A549 (cell line): ENCODE results near the gene HOXA2. TPM values are rescaled to one million over a fixed set of nuclear protein-coding genes. Genes with fewer than 3 reads are reported as not detected.

Source experiments
- ATAC-seq, 2 experiments: fragments of 200-7000 bp in 1 of 2; fragments of >200 bp in 1 of 2; cut with Nextera tagmentation in 1 of 2; cut with Tn5 transposase in 1 of 2; 3 replicates each; pipeline versions ENCODE4 v1.8.0 to v1.9.1; 2018 to 2020; ENCODE audit warnings: mild to moderate bottlenecking in 1 of 2, moderate library complexity in 1 of 2
- CTCF ChIA-PET: fragments of 300-600 bp; sonication (Branson Sonifier 250); formaldehyde crosslinking; extraction: SDS; loops from one replicate; lab custom pipeline; 2021; ENCODE audit warnings: antibody characterized with exemption, inconsistent platforms; lab: Yijun Ruan, JAX
- POLR2A ChIA-PET: fragments of 350-600 bp; formaldehyde crosslinking; extraction: SDS; loops from one replicate; lab custom pipeline; 2021; ENCODE audit warnings: antibody characterized with exemption, inconsistent platforms; lab: Yijun Ruan, JAX
- DNase-seq, 2 experiments: peaks; one replicate each; pipeline versions ENCODE4 v3.0.0 to v3.0.0-alpha.2; 2011 to 2016; ENCODE audit warnings: low read depth in 1 of 2, low spot score in 1 of 2
- FAIRE-seq: peaks from 2 replicates; lab custom pipeline; 2011; peaks lifted over from hg19 to GRCh38; lab: Jason Lieb, UNC
- H3K27ac ChIP-seq, 2 experiments: fragments of >200 bp; sonication (Bioruptor Twin); formaldehyde crosslinking; 3 replicates each; pipeline ENCODE4 v1.5.1; 2016 to 2017
- H3K4me1 ChIP-seq: fragments of >200 bp; sonication (Bioruptor Twin); formaldehyde crosslinking; 3 replicates; pipeline ENCODE4 v1.6.1; 2016
- H3K4me2 ChIP-seq: fragments of >200 bp; sonication (Bioruptor Twin); formaldehyde crosslinking; 3 replicates; pipeline ENCODE4 v1.6.1; 2016
- H3K4me3 ChIP-seq: fragments of >200 bp; sonication (Bioruptor Twin); formaldehyde crosslinking; 3 replicates; pipeline ENCODE4 v1.5.1; 2016
- H3K9me3 ChIP-seq: fragments of >200 bp; sonication (Bioruptor Twin); formaldehyde crosslinking; 3 replicates; pipeline ENCODE4 v1.6.1; 2016
- BHLHE40 ChIP-seq: IDR thresholded peaks from 2 replicates; pipeline ENCODE4 v1.6.1; 2012; ENCODE audit warnings: low read depth, low read length, inconsistent platforms
- CEBPB ChIP-seq, 2 experiments: fragments of >200 bp in 1 of 2; sonication (Bioruptor Twin) in 1 of 2; formaldehyde crosslinking in 1 of 2; IDR thresholded peaks; 2 replicates each; pipeline ENCODE4 v1.6.1; 2012 to 2016
- ESRRA ChIP-seq: fragments of 150-350 bp; IDR thresholded peaks from 2 replicates; pipeline ENCODE4 v1.6.1; 2014; ENCODE audit warnings: mild to moderate bottlenecking, low read length, borderline replicate concordance
- FOSB ChIP-seq: fragments of 250-450 bp; sonication (Bioruptor Pico); IDR thresholded peaks from 2 replicates; pipeline ENCODE4 v1.5.0; 2020; ENCODE audit warnings: mild to moderate bottlenecking, moderate library complexity
- FOSL2 ChIP-seq, 2 experiments: fragments of 450-650 bp in 1 of 2; fragments of >200 bp in 1 of 2; sonication (Bioruptor Twin) in 1 of 2; formaldehyde crosslinking; IDR thresholded peaks; 2 replicates each; pipeline versions ENCODE4 v1.5.0 to v1.6.1; 2016 to 2020; ENCODE audit warnings: mild to moderate bottlenecking in 1 of 2, moderate library complexity in 1 of 2
- FOXS1 ChIP-seq: fragments of 250-450 bp; sonication (Bioruptor Pico); IDR thresholded peaks from 2 replicates; pipeline ENCODE4 v1.5.0; 2020; ENCODE audit warnings: mild to moderate bottlenecking, moderate library complexity
- GATA3 ChIP-seq: IDR thresholded peaks from 2 replicates; pipeline ENCODE4 v1.6.1; 2012; ENCODE audit warnings: borderline replicate concordance
- HDAC2 ChIP-seq: fragments of 200-600 bp; sonication (generic); IDR thresholded peaks from 2 replicates; pipeline ENCODE4 v1.6.1; 2016
- HOXB5 ChIP-seq: fragments of 250-450 bp; sonication (Bioruptor Pico); IDR thresholded peaks from 2 replicates; pipeline ENCODE4 v1.5.0; 2020; ENCODE audit warnings: mild to moderate bottlenecking, moderate library complexity
- JUN ChIP-seq, 2 experiments: fragments of >200 bp; sonication (Bioruptor Twin); formaldehyde crosslinking; IDR thresholded peaks; 2 replicates in 1 of 2; 3 replicates in 1 of 2; pipeline ENCODE4 v1.6.1; 2016 to 2017
- KDM5A ChIP-seq: fragments of 200-600 bp; sonication (generic); IDR thresholded peaks from 2 replicates; pipeline ENCODE4 v1.6.1; 2016; ENCODE audit warnings: antibody characterized with exemption, mild to moderate bottlenecking
- MAZ ChIP-seq: fragments of 150-350 bp; IDR thresholded peaks from 2 replicates; pipeline ENCODE4 v1.6.1; 2014; ENCODE audit warnings: antibody characterized with exemption, low read depth, low read length, borderline replicate concordance
- NPAS2 ChIP-seq: fragments of 250-450 bp; sonication (Bioruptor Pico); IDR thresholded peaks from 2 replicates; pipeline ENCODE4 v1.8.0; 2022; ENCODE audit warnings: mild to moderate bottlenecking, moderate library complexity, borderline replicate concordance
- POLR2A ChIP-seq: IDR thresholded peaks from 2 replicates; pipeline ENCODE4 v1.6.1; 2012; ENCODE audit warnings: mild to moderate bottlenecking, low read length
- RAD21 ChIP-seq, 2 experiments: fragments of >200 bp in 1 of 2; sonication (Bioruptor Twin) in 1 of 2; formaldehyde crosslinking in 1 of 2; IDR thresholded peaks in 1 of 2; conservative IDR thresholded peaks in 1 of 2; 2 replicates in 1 of 2; 3 replicates in 1 of 2; pipeline ENCODE4 v1.6.1; 2012 to 2018; ENCODE audit warnings: inconsistent platforms in 1 of 2
- RFX5 ChIP-seq: fragments of 450-650 bp; IDR thresholded peaks from 2 replicates; pipeline ENCODE4 v1.7.1; 2014; ENCODE audit warnings: antibody characterized with exemption, mild to moderate bottlenecking, moderate library complexity
- RNF2 ChIP-seq: fragments of 200-600 bp; sonication (generic); IDR thresholded peaks from 2 replicates; pipeline ENCODE4 v1.6.1; 2016; ENCODE audit warnings: low read depth, mild to moderate bottlenecking, antibody characterized with exemption, moderate library complexity, borderline replicate concordance
- SREBF2 ChIP-seq: fragments of 450-650 bp; IDR thresholded peaks from 2 replicates; pipeline ENCODE4 v1.6.1; 2014; ENCODE audit warnings: mild to moderate bottlenecking, moderate library complexity
- TFCP2L1 ChIP-seq: fragments of 250-450 bp; sonication (Bioruptor Pico); IDR thresholded peaks from 2 replicates; pipeline ENCODE4 v1.5.0; 2021; ENCODE audit warnings: mild to moderate bottlenecking
- TP53 ChIP-seq: fragments of 250-450 bp; sonication (Bioruptor Pico); IDR thresholded peaks from 2 replicates; pipeline ENCODE4 v1.5.0; 2021; ENCODE audit warnings: mild to moderate bottlenecking, moderate library complexity
- ZC3H11A ChIP-seq: fragments of 450-650 bp; IDR thresholded peaks from 2 replicates; pipeline ENCODE4 v1.6.1; 2014; ENCODE audit warnings: antibody characterized with exemption, mild to moderate bottlenecking
- ZFP36 ChIP-seq: fragments of 450-650 bp; IDR thresholded peaks from 2 replicates; pipeline ENCODE4 v1.6.1; 2014; ENCODE audit warnings: borderline replicate concordance; ENCODE audit not compliant: partially characterized antibody
- WGBS: methylation state at CpG from one replicate; pipeline ENCODE4 v1.1.6; 2017; ENCODE audit errors: missing lambda C conversion rate; 5-methylcytosine and 5-hydroxymethylcytosine counted together
- polyA plus RNA-seq, 4 experiments: library from polyadenylated mRNA; depleted of rRNA in 3 of 4; stranded (reverse); fragments of >200 nt; fragmentation: RNase III in 1 of 4; extraction: RNeasy Plus Mini Kit Qiagen cat#74134 plus additional on column Dnase treatment in 1 of 4; gene quantifications; 2 replicates in 3 of 4; 3 replicates in 1 of 4; pipeline ENCODE4 v1.2.3, GENCODE V29; 2011 to 2017
- TF ChIP-seq, protein P1 (sequence below): fragments of 250-450 bp; sonication (Bioruptor Pico); IDR thresholded peaks from 2 replicates; pipeline ENCODE4 v1.5.0; 2020; ENCODE audit warnings: low read depth, mild to moderate bottlenecking, moderate library complexity
- TF ChIP-seq, protein P2 (sequence below): fragments of 200-600 bp; sonication (generic); IDR thresholded peaks from 2 replicates; pipeline ENCODE4 v1.6.1; 2016; ENCODE audit warnings: antibody characterized with exemption, mild to moderate bottlenecking, moderate library complexity
- TF ChIP-seq, protein P3 (sequence below): fragments of 150-350 bp; IDR thresholded peaks from 2 replicates; pipeline ENCODE4 v1.6.1; 2014; ENCODE audit warnings: low read depth, mild to moderate bottlenecking, low read length
- TF ChIP-seq, protein P4 (sequence below): IDR thresholded peaks from 2 replicates; pipeline ENCODE4 v1.6.1; 2012
- TF ChIP-seq, protein P5 (sequence below): fragments of >200 bp; sonication (Bioruptor Twin); formaldehyde crosslinking; IDR thresholded peaks from 2 replicates; pipeline ENCODE4 v1.6.1; 2016

HOXA2 gene
- polyA plus RNA-seq, 2 of the 4 experiments (the other 2 are of a cell fraction), result 1.3 to 2.1 TPM

DNA sequence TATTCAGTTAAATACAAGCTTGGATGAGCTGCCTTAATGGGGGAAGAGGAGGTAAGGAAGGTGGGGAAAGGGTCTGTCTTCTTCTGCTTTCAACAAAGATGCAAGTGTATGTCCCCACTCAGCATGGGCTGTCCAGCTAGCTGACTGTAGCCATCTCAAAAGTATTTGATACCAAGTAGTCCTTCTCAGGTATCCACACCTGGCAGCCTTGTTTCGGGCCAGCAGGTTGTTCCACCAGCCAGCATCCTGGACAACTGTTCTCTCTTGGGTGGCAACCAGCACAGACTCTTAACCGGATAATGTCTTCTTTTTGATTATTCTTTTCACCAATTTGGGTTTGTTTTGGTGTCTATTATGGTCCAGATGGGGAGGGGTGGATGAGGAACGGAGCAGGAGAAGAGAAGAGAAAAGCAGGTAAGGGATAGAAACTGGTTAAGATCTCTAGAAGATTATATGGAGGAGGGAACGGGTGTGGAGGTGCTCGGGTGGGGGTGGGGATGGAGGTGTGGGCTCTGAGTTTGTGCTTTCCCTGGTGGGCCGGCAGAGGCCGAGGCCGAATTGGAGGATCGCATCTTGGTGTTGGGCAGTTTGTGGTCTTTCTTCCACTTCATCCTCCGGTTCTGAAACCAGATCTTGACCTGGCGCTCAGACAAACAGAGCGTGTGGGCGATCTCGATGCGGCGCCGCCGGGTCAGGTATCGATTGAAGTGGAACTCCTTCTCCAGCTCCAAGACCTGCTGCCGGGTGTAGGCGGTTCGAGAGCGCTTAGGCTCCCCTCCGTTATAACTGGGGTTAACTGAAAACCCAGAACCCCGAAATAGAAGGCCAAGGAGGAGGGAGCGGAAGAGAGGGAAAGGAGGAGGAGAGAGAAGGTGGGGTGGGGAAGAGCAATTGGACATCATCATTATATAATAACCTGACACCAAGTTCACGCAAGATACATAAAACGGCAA is 26.6 kb upstream of the HOXA2 start:
- ChIA-PET CTCF (interaction anchor here (1.0 to 3.8 kb wide), 4 partner anchors 9 to 1236 kb away, joined by 3 to 22 read pairs (median 4); partner anchors contain the start of gene HOXA5), POLR2A (no interaction called here)
- H3K4me1 ChIP-seq, result peaks cover 14% of the 10 kb centered on the region; the same call in 2 of the 3 replicates
- TF ChIP-seq, protein P1, sequence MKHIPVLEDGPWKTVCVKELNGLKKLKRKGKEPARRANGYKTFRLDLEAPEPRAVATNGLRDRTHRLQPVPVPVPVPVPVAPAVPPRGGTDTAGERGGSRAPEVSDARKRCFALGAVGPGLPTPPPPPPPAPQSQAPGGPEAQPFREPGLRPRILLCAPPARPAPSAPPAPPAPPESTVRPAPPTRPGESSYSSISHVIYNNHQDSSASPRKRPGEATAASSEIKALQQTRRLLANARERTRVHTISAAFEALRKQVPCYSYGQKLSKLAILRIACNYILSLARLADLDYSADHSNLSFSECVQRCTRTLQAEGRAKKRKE (CRISPR knock-in tag), result no peak
- TF ChIP-seq, protein P2, sequence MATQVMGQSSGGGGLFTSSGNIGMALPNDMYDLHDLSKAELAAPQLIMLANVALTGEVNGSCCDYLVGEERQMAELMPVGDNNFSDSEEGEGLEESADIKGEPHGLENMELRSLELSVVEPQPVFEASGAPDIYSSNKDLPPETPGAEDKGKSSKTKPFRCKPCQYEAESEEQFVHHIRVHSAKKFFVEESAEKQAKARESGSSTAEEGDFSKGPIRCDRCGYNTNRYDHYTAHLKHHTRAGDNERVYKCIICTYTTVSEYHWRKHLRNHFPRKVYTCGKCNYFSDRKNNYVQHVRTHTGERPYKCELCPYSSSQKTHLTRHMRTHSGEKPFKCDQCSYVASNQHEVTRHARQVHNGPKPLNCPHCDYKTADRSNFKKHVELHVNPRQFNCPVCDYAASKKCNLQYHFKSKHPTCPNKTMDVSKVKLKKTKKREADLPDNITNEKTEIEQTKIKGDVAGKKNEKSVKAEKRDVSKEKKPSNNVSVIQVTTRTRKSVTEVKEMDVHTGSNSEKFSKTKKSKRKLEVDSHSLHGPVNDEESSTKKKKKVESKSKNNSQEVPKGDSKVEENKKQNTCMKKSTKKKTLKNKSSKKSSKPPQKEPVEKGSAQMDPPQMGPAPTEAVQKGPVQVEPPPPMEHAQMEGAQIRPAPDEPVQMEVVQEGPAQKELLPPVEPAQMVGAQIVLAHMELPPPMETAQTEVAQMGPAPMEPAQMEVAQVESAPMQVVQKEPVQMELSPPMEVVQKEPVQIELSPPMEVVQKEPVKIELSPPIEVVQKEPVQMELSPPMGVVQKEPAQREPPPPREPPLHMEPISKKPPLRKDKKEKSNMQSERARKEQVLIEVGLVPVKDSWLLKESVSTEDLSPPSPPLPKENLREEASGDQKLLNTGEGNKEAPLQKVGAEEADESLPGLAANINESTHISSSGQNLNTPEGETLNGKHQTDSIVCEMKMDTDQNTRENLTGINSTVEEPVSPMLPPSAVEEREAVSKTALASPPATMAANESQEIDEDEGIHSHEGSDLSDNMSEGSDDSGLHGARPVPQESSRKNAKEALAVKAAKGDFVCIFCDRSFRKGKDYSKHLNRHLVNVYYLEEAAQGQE, result no peak
- TF ChIP-seq CEBPB (IDR thresholded peaks at IDR 0.05), result no peak
- TF ChIP-seq ZFP36, result no peak
- no peak for TF ChIP-seq KDM5A
- TF ChIP-seq SREBF2, result no peak
- TF ChIP-seq HDAC2, result no peak
- no peak for TF ChIP-seq ZC3H11A
- no peak for TF ChIP-seq RNF2
- no peak for TF ChIP-seq MAZ
- no peak for TF ChIP-seq ESRRA
- no peak for TF ChIP-seq HOXB5 (CRISPR knock-in tag)
- no peak for TF ChIP-seq POLR2A
- TF ChIP-seq NPAS2 (CRISPR knock-in tag), result no peak
- TF ChIP-seq, protein P3, sequence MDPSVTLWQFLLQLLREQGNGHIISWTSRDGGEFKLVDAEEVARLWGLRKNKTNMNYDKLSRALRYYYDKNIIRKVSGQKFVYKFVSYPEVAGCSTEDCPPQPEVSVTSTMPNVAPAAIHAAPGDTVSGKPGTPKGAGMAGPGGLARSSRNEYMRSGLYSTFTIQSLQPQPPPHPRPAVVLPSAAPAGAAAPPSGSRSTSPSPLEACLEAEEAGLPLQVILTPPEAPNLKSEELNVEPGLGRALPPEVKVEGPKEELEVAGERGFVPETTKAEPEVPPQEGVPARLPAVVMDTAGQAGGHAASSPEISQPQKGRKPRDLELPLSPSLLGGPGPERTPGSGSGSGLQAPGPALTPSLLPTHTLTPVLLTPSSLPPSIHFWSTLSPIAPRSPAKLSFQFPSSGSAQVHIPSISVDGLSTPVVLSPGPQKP, result no peak
- no peak for TF ChIP-seq FOSL2 (IDR thresholded peaks at IDR 0.05)
- no peak for TF ChIP-seq FOSL2 (CRISPR knock-in tag; IDR thresholded peaks at IDR 0.05)
- no peak for TF ChIP-seq RFX5
- TF ChIP-seq JUN (IDR thresholded peaks at IDR 0.05), result no peak; a peak in 1 of 5 replicates
- TF ChIP-seq, all 56 proteins: peak for 0
- DNase-seq, result no peak
- FAIRE-seq, result no peak
- Histone ChIP-seq H3K27ac (peak overlapping the region in 1 of 2 experiments; percentile 95; a peak in 4 of 6 replicates), H3K4me3 (peak overlapping the region; percentile 54; the same call in 1 of the 3 replicates), H3K4me2 (peak overlapping the region; percentile 63), H3K9me3 (no peaks in the 10 kb centered on the region)
- no peak for ATAC-seq
- 89% methylated on average over 28 of the region's 28 CpGs for WGBS

DNA sequence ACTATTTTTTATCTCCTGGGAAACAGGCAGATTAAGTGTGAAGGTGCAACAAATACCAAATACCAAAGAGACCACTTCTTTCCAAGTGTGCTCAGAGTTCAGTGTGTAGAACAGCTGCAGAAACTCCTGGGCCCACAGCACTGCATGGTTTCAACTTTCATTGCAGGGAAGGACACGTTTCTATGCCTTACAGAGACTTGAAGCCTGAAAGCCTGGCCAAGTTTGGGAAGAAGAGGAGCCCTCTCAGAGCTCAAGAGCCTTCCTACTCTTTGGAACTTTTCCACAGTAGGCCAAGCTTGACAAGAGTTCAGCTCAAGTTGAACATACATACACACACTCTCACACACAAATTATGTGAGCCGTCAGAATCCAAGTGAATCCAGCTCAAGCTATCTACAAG is 25.6 kb upstream of the HOXA2 start:
- ATAC-seq (no peak), DNase-seq (no peak), FAIRE-seq (peak; percentile 61)
- TF ChIP-seq CEBPB (IDR thresholded peaks at IDR 0.05) (no peak), BHLHE40 (no peak), TP53 (CRISPR knock-in tag) (no peak), HOXB5 (CRISPR knock-in tag) (no peak), TFCP2L1 (no peak), FOSB (no peak), KDM5A (no peak), ZC3H11A (no peak), RAD21 (conservative IDR thresholded peaks at IDR 0.05 in 1 of 2, IDR thresholded peaks at IDR 0.05 in 1 of 2) (no peak), FOXS1 (CRISPR knock-in tag) (no peak), GATA3 (no peak)
- TF ChIP-seq, protein P4, sequence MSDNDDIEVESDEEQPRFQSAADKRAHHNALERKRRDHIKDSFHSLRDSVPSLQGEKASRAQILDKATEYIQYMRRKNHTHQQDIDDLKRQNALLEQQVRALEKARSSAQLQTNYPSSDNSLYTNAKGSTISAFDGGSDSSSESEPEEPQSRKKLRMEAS, result no peak
- TF ChIP-seq, protein P5, sequence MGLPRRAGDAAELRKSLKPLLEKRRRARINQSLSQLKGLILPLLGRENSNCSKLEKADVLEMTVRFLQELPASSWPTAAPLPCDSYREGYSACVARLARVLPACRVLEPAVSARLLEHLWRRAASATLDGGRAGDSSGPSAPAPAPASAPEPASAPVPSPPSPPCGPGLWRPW, result no peak
- H3K4me2 ChIP-seq, result no peak overlapping the region
- ChIA-PET CTCF (interaction anchor here (0.9 to 1.9 kb wide), 5 partner anchors 8 to 1235 kb away, joined by 3 to 6 read pairs (median 3); no protein-coding TSS in a partner anchor), POLR2A (no interaction called here)
- peaks cover 12% of the 10 kb centered on the region for H3K4me1 ChIP-seq
- no peak overlapping the region for H3K4me3 ChIP-seq
- 73% methylated on average over 2 of the region's 2 CpGs for WGBS
- no peaks in the 10 kb centered on the region for H3K9me3 ChIP-seq
- H3K27ac ChIP-seq, result no peak overlapping the region
